Measurements from ENCODE around the gene LCNL1.
"Not testable (repeated sequence)": the region's sequence is repeated elsewhere in the genome, so short reads cannot be mapped to it uniquely, and the experiment has no call there.

The LCNL1 gene

DNA sequence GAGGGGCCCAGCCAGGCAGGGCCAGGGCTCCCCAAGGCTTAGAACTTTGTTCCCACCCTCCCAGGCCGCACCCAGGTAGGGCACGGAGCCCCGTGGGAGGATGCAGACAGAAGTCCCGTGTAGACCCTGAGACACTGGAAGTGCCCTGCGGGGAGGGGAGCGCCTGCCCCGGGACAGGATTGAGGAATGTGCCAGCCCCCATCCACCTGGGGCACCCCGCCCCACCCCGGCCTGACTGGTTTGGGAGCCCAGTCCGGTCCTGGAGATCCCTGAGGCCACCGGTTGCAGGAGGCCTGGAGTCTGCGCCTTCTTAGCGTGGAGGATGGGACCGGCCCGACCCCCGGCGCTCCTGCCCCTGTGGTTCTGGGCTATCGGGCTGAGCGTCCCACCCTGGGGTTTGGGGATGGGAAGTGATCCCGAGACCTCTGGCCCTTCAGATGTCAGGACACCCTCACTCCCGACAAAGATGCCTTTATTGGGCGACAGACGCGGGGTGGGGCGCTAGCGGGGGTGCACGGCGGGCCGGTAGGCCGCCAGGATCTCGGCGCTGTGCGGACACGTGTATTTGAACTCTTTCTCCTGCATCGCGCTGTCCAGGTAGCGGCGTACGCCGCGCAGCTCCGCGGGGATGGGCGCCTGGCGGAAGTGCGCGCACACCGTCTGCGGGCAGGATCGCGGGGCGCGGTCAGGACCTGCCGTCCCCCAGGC is 11.5 kb downstream of the LCNL1 start:
- DNase-seq (ENCODE audit: low spot score), result no peak

DNA sequence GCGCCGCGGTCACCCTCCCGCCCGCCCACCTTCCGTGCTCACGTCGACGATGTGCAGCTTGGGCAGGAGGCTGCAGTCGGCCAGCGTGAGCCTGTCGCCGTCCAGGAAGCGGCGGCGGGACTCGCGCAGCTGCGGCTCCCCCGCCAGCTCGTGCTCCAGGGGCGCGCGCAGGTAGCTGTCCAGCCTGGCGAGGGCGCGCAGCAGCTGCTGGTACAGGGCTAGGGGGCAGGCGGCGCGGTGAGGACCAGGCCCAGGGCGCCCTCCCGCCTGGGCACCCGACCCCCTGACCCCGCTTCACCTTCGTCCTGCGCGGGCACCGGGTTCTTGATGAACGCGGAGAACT is 12.1 kb downstream of the LCNL1 start:
- no peak for DNase-seq (ENCODE audit: low spot score)

DNA sequence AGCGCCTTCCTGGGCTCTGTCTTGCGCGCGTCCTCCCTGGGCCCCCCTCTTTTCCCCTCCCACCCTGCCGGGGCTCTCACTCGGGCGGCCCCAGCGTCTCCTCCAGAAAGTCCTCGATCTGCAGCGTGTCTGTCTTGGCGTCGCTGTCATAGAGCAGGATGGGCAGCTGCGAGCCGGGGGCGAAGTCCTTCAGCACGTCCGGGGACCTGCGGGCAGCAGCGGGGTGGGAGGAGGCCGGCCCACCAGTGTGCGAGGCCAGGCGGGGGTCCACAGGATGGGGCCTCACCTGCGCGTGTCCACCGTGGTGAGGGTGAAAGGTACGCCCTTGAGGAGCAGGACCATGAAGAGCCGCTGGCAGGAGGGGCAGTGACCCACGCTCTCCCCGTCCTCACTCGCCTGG is 12.6 kb downstream of the LCNL1 start:
- no peak for DNase-seq (ENCODE audit: low spot score)

DNA sequence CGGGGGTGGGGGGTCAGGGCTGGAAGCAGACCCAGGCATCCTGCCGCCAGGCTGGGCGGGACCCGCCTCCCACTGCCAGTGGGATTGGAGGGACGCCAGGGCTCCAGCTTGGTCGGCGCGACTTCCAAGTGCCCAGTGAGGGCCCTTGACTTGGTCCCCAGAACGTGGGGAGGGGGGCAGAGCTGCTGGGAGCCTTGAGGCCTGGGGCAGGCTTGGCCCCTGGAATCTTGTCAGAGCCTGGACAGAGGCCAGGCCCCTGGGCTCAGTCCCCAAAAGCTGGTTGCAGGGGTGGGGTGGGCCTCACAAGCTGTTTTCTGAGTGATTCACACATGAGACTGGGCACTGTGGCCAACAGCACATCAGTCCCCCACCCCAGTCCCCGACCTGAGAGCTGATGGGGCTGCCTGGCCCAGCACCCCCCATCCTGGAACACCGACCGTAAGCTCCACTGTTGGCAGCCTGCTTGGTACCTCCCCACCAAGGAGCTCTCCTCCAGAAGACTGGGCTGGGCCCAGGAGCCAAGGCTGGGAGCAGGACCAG is 13.0 kb downstream of the LCNL1 start:
- DNase-seq (ENCODE audit: low spot score), result no peak

DNA sequence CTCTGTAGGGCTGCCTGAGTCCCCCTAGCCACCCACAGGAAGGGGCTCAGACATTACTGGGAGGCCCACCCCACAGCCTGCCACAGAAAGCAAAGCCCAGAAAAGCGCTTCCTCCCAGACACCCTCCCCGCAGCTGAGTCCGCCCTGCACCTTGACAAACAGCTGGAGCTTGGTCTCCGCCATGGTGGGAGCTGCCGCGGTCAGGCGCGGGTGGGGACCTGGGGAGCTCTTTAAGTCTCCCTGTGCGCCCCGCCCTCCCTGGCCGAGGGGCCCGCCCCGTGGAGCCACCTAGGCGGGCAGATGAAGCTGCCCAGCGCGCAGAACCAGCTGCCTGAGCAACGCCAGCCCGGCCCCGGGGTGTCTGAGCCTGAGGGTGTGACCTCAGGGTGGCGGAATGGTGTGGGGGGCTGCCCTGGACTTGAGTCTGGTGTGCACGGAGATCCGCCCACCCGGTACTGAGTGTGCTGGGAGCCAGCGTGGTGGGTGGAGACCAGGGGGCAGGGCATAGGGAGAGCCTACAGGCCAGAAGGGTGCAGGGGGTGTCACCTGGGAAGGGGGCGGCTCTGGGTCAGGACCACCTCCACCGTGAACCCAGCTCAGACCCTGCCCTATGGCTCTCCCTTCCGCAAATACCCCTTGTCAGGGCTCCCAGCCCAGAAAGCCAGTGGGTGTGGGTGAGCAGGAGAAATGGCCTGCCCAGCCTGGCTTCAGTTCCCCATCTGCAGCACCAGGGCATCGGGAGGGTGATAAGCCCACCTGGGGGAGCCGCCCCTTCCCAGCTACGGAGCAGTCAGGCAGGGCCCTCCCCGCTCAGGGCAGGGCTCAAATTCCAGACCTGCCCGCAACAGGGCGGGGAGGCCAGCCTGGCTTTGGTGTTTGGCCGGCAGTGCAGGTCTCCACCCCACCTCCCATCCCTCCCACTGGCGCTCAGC is 13.8 kb downstream of the LCNL1 start, which contains the start of gene CLIC3:
CLIC3 (minus strand) TSS at position 208 of the 932 bp plus-strand sequence; CDS start at position 183, 25 bp downstream.
- DNase-seq (ENCODE audit: low spot score), result no peak

DNA sequence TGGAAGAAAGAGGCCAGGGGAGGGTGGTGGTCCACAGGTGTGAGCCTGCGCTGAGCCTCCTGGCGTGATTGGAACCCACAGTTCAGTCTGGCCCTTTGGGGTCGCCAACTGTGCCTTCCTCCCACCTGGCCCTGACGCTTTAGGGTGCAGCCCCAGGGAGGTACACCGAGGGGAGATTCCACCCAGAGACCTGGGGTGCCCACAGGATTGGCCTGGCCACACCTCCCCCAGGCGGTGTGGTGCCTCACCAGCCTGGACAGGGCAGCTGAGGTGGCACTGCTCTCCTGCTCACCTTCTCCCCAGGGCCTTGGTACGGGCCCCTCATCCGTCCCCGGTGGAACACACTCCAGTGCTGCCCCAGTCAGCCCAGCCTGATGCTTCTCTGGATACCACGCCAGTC is 14.6 kb downstream of the LCNL1 start:
- DNase-seq (ENCODE audit: low spot score), result no peak

DNA sequence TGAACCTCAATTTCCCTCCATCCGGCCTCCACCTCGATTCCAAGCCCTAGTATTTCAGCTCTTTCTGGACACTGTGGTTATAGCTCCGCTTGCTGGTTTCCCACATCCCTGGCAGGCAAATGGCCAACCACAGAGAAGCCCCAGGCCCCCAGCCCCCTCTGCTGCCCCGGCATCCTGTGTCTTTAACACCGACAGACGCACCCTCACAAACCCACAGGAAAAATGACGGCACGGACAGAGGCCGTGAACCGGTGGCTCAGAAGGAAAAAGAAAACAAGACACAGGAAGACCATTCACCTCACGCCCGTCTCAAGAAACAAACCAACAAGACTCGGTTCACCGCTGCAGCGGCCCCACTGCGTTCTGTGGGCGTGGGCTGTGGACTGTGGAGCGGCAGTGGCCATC is 15.0 kb downstream of the LCNL1 start:
- DNase-seq (ENCODE audit: low spot score), result no peak

DNA sequence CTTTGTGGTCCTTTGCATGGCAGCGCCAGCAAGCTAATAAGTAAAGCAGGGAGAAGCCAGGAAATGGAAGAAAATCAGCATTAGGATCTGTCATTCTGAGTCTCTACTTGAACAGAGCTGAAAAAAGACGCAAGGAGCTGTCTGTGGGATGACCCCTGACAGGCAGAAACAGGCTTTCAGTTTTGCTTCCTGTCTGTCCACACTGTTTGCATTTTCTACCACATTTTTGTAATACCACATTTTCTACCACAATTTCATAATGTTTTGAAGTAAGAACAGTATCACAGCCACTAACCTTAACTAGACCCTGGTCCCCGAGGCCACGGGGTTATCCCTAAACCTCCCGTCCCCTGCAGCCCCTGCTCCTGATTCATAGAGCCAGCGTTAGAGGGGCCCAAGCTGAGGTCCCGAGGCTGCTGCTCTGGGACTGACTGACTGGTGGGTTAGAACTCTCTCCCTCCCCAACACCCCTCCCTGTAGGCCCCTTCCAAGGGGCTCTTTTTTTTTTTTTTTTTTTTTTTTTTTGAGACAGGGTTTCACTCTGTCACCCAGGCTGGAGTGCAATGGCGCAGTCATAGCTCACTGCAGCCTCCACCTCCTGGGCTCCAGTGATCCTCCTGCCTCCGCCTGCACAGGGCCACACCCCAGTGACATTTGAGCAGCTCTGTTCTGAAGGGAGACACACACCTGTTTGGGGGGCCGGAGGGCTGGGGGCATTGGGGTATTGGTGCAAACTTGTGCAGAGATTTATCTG is 17.6 kb downstream of the LCNL1 start:
- no peak for DNase-seq (ENCODE audit: low spot score)

DNA sequence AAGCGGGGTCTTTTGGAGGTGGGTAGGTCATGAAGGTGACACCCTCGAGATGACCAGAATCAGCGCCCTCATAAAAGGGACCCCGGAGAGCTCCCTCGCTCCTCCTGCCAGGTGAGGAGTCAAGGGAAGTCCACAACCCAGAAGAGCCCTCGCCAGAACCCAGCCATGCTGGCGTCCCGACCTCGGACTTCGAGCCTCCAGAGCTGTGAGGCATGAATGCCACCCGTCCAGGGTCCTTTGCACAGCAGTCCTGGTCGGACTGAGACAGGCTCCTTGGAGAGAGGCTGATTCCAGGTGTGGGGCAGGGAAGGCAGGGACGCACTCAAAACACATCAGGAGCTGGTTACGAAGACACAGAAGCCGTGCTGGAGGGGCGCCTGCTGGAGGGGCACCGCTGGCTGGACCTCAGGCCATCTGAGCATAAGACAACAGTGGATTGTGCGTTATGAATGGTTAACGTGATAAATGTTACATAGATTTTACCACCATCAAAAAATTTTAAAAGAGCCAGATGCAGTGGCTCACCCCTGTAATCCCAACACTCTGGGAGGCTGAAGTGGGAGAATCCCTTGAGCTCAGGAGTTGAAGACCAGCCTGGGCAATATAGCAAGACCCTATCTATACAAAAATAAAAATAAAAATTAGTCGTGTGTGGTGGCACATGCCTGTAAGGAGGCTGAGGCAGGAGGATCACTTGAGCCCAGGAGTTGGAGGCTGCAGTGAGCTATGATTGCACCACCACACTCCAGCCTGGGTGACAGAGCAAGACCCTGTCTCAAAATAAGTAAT is 19.3 kb downstream of the LCNL1 start:
- DNase-seq (ENCODE audit: low spot score), result no peak

DNA sequence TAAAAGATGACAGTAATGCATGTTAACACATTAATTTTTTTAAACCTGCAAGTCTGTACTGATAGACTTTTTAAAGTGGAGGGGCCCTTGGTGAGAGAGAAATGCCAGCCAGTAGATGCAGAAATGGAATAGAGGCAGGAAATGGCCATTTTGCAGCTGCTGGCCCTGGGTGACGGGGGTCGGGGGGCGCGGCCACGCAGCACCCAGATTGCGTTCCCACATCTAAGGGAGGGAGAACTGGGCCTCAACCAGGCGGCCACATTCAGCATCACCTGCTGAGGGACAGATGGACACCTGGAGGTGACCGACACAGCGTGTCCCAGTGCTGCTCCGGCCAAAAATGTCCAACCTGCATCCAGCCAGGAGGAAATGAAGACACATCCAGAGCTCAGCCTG is 19.9 kb downstream of the LCNL1 start:
- no peak for DNase-seq (ENCODE audit: low spot score)

DNA sequence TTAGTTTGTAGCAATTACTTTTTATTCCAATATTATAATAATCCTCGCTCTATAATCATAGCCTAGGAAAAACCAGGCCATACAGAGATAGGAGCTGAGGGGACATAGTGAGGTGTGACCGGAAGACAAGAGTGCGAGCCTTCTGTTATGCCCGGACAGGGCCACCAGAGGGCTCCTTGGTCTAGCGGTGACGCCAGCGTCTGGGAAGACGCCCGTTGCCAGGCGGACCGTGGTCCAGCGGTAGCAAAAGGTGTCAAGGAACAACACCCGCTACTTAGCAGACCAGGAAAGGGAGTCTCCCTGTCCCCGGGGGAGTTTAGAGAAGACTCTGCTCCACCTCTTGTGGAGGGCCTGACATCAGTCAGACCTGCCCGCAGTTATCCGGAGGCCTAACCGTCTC is 21.5 kb downstream of the LCNL1 start:
- DNase-seq (ENCODE audit: low spot score), result not testable (repeated sequence)

DNA sequence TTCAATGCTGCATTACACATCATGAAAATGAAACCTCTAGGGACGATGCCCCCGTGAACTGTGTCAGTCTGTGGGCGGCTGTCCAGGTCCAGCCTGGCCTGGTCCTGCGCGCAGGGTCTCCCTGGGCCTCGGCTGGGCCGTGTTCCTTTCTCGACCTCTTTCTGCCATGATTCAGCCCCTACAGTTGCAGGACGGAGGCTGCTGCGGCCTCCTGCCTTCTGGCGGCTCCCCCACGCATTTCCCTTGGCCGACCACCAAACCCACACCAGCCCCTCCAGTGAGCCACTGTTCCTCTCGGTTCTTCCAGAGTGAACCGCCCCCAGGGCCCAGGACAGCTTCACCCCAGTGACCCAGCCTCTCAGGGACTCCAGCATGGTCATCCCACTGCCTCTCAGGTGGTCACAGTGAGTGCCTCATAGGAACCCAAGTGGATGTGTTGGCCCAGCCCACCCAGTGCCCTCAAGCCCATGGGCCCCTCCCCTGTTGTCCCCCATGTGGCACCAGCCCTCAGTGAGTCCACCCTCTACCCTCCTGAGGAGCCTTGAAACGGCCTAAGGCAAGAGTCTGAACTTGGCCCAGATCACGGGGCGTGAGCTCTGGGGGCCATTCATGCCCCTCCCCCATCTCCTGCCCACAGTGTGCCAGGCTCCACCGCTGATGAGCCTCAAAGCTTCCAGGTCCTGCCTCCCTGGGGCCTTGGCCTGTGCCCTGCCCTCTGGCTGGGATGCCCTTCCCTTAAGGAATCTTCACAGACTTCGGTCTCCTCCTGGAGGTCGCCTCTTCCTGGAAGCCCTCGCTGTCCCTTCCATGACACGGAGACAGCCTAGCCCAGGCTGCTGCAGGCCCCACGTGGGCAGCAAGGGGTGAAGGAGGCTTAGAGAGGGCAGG is 23.6 kb downstream of the LCNL1 start:
- DNase-seq (ENCODE audit: low spot score), result no peak

DNA sequence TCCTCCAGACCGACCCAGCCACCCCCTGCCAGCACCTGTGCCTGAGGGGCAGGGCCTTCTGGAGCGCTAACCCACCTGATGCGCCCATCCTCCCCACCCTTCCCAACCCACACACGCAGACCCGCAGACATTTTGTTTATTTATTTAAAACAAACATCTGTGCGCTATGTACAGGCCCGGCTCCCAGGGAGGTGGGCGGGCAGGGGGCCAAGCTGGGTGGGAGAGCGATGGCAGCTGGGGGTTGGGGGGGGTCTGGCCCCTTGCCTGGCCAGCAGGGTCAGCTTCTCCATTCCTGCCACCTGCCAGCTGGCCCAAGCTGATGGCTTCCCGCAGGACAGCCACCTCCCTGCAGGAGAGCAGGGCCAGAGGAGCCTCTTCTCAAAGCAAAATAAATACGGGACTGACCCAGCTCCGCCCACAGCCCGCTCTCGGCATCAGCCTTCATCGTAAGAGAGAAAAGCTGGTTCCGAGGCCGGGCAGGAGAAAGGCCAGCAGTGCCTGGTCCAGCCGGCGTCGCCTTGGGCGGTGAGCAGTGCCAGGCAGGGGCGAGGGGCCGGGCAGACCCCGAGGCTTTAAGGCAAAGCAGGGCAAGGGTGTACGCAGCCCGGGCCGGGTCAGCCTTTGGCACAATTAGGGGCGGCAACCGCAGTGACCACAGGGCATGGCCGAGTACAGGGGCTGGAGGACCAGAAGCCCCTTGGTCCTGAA is 24.5 kb downstream of the LCNL1 start:
- DNase-seq (ENCODE audit: low spot score), result no peak

DNA sequence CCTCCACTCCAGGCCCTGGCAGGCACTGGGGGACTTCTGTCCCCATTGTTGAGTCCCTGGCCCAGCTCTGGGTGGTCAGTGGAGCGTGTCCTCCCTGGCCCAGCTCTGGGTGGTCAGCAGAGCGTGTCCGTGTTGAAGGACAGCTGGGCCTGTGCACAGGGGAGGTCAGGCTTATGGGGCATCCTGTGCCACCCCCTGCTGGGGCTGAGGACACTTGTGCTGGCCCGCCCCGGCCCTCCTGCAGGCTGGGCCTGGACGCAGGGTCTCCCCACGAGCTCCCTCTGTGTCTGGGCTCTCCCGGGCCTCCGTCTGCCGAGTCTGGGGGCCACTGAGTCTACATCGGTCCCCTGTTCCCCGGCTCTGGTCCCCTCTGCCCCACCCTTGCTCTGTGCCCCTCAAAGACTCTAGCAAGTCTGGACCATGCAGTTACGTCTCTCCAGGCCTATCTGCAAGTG is 25.1 kb downstream of the LCNL1 start:
- no peak for DNase-seq (ENCODE audit: low spot score)

DNA sequence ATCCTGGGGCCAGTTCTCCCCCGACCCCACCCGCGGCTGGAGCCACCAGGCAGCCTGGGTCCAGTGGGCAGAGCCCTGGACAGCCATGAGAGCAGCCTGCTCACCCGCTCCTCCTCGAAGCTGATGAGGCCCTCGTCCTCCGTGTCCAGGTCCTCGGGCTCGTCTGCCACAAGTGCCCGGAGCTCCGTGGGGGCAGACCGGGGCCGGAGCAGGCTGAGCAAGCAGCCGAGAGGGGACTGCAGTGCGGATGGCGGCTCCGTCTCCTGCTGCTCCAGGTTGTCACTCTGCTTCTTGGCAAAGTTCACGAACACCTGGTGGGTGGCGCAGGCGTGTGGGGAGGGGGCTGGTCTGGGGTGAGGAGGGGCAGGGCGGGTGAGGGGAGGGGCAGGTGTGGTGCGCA is 25.5 kb downstream of the LCNL1 start:
- no peak for DNase-seq (ENCODE audit: low spot score)

DNA sequence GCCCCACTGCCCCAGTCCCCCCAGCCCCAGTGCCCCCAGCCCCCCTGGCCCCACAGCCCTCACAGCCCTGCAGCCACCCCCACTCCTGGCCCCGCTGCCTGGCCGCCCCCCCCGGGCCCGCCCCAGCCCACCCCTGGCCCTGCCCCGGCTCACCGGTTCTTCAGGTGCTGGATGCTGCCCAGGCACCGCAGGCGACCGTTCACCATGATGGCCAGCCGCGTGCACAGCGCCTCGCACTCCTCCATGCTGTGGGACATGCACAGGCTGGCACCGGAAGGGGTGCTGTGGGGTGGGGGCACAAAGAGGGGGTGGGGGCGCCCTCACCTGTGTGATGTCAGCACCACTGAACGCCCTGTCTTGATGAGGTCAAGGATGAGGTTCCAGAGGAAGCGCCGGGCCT is 26.4 kb downstream of the LCNL1 start:
- DNase-seq (ENCODE audit: low spot score), result no peak

DNA sequence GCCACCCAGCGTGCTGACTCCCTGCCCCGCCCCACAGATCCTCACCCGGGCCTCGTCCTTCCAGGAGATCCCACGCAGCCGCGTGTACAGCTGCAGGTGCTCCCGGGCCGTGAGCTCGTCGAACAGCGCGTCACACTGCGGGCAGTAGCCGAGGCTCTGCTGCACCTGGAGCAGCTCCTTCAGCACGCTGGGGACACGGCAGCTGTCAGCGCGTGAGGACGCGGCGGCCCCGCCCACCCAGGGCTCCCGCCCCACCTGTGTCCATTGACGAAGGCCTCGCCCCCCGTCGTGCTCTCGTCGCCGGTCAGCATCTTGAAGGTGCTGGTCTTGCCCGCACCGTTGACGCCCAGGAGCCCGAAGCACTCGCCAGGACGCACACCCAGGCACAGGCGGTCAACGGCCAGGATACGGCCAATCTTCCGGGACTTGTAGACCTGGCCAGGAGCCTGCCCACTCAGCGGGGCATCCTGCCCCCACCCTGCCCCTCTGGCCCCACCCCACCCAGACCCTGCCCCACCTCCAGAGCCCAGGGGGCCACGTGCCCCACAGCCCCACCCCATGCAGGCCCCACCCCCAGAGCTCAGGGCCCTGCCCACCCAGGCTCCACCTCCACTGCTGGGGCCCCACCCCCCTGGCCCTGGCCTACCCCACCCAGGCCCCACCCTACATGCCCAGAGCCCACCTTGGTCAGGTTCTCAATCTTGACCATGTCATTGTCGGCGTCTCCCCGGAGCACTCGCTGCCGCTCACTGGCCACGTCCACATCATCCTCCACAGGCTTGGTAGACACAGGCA is 27.3 kb downstream of the LCNL1 start:
- DNase-seq (ENCODE audit: low spot score), result no peak

DNA sequence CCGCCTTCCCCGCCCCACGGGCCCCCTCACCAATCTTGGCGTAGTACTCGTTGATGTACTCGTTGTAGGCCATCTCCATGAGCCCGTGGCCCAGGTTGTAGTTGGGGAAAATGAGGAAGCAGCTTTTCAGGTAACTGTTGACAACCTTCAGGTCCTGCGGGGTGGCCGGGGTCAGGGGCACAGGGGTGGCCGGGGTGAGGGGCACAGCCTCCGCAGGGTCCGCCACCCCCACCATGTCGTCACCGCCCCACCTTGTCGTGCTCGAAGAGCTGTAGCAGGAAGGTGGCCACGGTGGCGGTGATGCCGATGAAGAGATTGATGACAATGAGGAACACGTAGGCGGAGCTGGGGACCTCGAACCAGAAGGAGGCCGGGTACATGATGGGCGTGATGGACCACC is 28.4 kb downstream of the LCNL1 start:
- DNase-seq (ENCODE audit: low spot score), result no peak

Measured in pons (tissue), 1 donor.